Cardiac muscle cell (in vitro differentiated cells and primary cell): ENCODE data around the gene SGPL1. TPM values are rescaled to one million over a fixed set of nuclear protein-coding genes. Genes with fewer than 3 reads are reported as not detected.

Source experiments
- DNase-seq, 2 donors: peaks; one replicate each; pipeline versions ENCODE4 v3.0.0 to v3.0.0-alpha.2; 2010 to 2017; ENCODE audit warnings: low read depth in 1 of 2, low spot score in 1 of 2
- H3K27ac ChIP-seq: fragments of 200-600 bp; sonication (generic); 2 replicates; pipeline ENCODE4 v1.5.1; 2016
- H3K27me3 ChIP-seq: fragments of 200-600 bp; sonication (generic); 2 replicates; pipeline ENCODE4 v1.6.0; 2016; ENCODE audit warnings: control low read depth
- H3K36me3 ChIP-seq: fragments of 200-600 bp; sonication (generic); 2 replicates; pipeline ENCODE4 v1.5.1; 2016; ENCODE audit warnings: control low read depth
- H3K4me1 ChIP-seq: fragments of 200-600 bp; sonication (generic); 2 replicates; pipeline ENCODE4 v1.8.1; 2017; ENCODE audit warnings: low read depth, mild to moderate bottlenecking, mixed run types
- H3K4me3 ChIP-seq: fragments of 200-600 bp; sonication (generic); 2 replicates; pipeline ENCODE4 v1.5.1; 2016; ENCODE audit warnings: mild to moderate bottlenecking
- H3K9me3 ChIP-seq: fragments of 200-600 bp; sonication (generic); 2 replicates; pipeline ENCODE4 v1.5.1; 2017; ENCODE audit warnings: low read depth, mild to moderate bottlenecking, control low read depth
- CTCF ChIP-seq: IDR thresholded peaks from 2 replicates; pipeline ENCODE4 v1.5.1; 2012; ENCODE audit warnings: low read depth, mild to moderate bottlenecking, low read length
- polyA plus RNA-seq: library from polyadenylated mRNA; unstranded; fragments of >200 nt; fragmentation: Nextera tagmentation; extraction: Ambion mirVana; gene quantifications from 2 replicates; pipeline ENCODE4 v1.2.1, GENCODE V29; 2016
- total RNA-seq: library from RNA; depleted of rRNA; stranded (reverse); fragments of >200 nt; gene quantifications from 2 replicates; pipeline ENCODE4 v1.2.3, GENCODE V29; 2016

Gene SGPL1
- total and polyA plus RNA-seq, 2 experiments from 2014 or later, result 32.3 to 51.9 TPM

DNA sequence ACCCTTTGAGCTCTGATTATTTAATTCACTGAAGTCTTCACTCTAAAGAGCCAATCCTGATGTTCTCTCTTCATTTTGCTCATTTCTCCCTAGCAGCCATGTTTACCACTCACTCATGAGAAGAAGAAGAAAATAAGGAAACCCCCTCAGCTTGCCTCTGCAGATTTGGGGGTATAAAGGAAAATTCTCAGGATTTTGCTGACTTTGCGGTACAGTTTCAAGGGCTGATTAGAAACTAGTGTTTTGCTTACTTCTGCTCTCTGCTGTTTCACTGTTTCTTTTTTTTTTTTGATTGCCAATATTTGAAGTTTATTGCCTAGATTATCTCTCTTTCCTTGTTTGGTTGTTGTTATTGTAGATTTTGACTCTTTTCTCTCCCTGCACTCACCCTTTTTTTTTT, 49.2 kb downstream of the SGPL1 start:
- Histone ChIP-seq H3K4me1 (no peaks in the 10 kb centered on the region), H3K4me3 (no peak overlapping the region), H3K36me3 (peaks cover 21% of the 10 kb centered on the region), H3K27ac (no peak overlapping the region), H3K27me3 (no peaks in the 10 kb centered on the region), H3K9me3 (no peaks in the 10 kb centered on the region)
- no peak for TF ChIP-seq CTCF
- DNase-seq, result no peak

- Histone ChIP-seq H3K9me3 (no peaks in the 10 kb centered on the region), H3K36me3 (peaks cover 21% of the 10 kb centered on the region), H3K4me3 (no peak overlapping the region), H3K27me3 (no peaks in the 10 kb centered on the region), H3K27ac (no peak overlapping the region), H3K4me1 (no peaks in the 10 kb centered on the region)
- no peak for TF ChIP-seq CTCF
- peak in 1 of 2 donors; percentile 21 for DNase-seq
These were observed 50.7 kb downstream of the SGPL1 start for GRCh38 chr10:70866424-70866823.

DNA sequence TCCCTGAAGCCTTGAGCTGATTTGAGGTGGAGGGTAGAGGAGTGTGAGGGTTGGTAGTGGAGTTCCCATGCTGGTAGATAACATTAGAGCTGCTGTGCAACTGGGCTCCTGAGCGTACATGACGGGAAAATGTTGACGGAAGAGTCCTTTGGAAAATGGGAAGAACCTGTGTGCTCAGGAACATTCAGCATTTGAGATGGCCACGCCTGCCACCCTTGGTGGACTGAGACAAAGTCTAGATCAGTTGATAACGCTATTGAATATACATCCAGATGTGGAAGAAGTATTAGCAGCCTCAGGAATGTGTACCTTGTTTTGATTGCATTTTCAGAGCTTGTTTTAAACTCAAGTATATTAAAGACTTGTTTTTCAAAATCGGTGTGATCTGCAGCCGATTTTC, 56.5 kb downstream of the SGPL1 start:
- DNase-seq, result no peak
- no peaks in the 10 kb centered on the region for H3K27me3 ChIP-seq
- H3K36me3 ChIP-seq, result peaks cover 51% of the 10 kb centered on the region
- TF ChIP-seq CTCF, result no peak
- no peaks in the 10 kb centered on the region for H3K4me1 ChIP-seq
- H3K9me3 ChIP-seq, result no peaks in the 10 kb centered on the region
- no peak overlapping the region for H3K4me3 ChIP-seq
- no peak overlapping the region for H3K27ac ChIP-seq

GRCh38 chr10:70874061-70874460, 58.3 kb downstream of the SGPL1 start:
- no peaks in the 10 kb centered on the region for H3K9me3 ChIP-seq
- no peak overlapping the region for H3K27ac ChIP-seq
- no peak for DNase-seq
- no peak for TF ChIP-seq CTCF
- peaks cover 56% of the 10 kb centered on the region for H3K36me3 ChIP-seq
- H3K4me3 ChIP-seq, result no peak overlapping the region
- H3K27me3 ChIP-seq, result no peaks in the 10 kb centered on the region
- H3K4me1 ChIP-seq, result no peaks in the 10 kb centered on the region

DNA sequence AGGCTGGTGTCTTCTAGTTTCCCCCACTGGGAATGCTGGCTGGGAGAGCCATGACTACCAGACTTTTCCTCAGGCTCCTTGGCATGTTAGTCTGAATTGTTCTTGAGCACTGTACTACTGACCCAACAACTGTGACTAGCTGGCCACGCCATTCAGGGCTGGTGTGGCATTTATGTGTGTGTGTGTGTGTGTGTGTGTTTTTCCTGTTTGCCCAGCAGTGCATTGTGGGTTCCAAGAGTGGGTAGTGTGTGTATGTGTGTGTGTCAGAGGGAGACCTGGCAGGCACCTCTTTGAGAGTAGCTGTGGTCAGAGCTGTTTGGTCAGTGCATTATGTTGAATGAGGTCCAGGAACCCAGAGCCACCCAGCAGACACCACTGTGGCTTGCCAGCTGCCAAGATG, 63.5 kb downstream of the SGPL1 start:
- no peak for DNase-seq
- Histone ChIP-seq H3K9me3 (no peaks in the 10 kb centered on the region), H3K4me1 (no peaks in the 10 kb centered on the region), H3K36me3 (peaks cover 33% of the 10 kb centered on the region), H3K4me3 (no peak overlapping the region), H3K27me3 (no peaks in the 10 kb centered on the region), H3K27ac (peak overlapping the region; percentile 47)
- TF ChIP-seq CTCF, result no peak

GRCh38 chr10:70880077-70880534, 64.4 kb downstream of the SGPL1 start:
- Histone ChIP-seq H3K4me1 (no peaks in the 10 kb centered on the region), H3K27me3 (no peaks in the 10 kb centered on the region), H3K9me3 (no peaks in the 10 kb centered on the region), H3K27ac (no peak overlapping the region), H3K36me3 (peaks cover 33% of the 10 kb centered on the region), H3K4me3 (no peak overlapping the region)
- peak; percentile 87 to 88 for DNase-seq
- TF ChIP-seq CTCF, result peak; percentile 87
